Measurements from ENCODE around the gene TBC1D24.

The TBC1D24 gene

DNA sequence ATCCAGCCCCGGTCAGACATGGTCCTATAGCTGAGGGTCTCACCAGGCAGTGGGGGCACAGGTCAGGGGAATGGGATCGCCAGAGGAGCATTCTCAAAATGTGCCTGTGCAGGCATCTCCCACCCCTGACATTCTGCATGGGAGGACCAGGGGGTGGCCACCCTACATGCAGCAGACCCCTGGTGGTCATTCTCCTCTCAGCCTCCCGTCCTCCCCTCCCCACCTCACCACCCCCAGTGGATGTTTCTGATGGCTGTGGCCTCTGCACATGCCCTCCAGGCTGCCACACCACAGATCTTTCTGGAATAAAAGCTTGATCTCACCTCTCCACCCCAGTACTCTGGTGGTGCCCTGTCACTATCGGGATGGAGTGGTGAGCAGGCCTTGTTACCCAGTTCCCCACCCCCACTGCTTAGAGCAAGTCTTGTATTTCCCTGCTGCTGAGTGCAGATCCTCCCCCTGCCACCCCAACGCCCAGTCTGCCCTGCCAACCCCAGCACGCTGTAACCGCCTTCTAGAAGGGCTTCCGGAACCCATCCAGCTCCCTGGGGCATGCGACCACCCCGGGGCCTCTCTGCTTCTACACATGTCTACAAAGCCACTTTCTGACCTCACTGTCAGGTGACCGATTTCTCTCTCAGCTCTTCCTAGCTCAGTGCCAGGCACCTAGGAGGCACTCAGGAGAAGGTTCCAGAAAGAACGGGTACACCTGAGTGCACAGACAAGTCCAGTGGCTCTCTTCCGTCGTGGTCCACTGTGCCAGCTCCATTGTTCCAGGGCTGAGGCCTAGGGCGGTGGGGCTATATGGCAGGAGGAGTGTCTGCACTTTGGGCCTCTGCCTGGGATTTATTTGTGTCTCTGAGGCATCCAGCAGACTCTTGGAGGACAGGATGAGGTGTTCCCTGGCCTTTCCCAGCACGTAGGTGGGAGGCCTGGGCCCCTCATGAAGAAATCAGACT is 9.3 kb downstream of the TBC1D24 start:
- no peak for DNase-seq (ENCODE audit: low spot score)

DNA sequence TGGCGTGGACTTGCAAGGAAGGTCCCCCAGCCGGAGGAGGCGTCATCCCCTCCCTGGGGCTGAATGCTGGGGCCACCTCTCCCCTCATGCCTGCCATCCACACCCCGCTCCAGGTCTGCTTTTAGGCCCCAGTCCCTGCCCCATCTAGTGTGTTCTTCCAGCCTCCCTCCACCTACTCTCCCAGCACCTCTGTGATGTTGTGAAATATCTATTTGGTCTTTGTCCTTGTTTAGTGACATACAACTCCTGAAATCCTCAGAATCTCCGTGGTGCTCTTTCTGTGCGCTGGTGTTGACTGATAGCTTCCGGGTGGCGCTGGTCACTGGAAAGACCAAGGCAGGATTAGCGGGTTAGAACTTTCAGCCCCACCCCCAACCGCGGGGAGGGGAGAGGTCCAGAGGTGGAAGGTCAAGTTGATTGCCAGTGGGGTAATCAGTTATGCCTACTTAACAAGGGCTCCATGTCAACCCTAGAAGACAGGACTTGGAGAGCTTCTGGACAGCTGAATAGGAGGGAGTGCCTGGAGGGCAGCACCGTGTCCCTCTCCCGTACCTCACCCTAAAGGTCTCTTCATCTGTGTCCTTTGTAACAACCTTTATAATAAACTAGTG is 10.1 kb downstream of the TBC1D24 start:
- no peak for DNase-seq (ENCODE audit: low spot score)

DNA sequence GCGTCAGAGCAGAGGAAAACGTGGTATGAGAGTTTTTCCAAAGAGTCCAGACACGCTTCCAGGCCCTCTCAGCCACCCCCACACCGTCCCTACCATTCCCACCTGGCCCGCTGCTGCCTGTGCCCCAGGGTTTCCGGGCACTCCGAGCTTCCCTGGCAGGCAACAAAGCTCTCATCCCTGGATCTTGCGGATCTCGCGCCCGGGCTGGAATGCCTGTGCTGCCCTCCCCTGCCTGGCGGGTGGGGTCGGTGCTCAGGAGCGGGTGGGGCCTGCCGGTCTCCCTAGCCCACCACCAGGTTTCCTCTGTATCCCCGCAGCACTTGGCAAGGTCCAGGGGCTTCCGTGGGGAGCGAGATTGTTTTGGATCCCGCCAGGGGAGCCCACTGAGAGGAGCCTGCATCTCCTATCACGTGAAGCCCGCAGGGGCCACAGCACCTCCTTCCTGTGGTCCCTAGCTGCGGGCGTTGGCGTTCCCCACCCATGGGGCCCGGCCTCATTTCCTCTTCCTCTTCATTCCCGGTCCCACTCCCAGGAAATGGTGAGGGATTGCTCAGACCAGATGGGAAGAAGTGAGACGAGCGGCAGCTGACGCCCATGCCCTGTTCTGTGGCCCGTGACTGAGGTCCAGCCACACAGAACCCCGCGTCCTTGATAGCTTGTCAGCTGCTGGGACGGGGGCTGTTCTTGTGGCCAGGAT is 11.0 kb downstream of the TBC1D24 start:
- DNase-seq (ENCODE audit: low spot score), result no peak

DNA sequence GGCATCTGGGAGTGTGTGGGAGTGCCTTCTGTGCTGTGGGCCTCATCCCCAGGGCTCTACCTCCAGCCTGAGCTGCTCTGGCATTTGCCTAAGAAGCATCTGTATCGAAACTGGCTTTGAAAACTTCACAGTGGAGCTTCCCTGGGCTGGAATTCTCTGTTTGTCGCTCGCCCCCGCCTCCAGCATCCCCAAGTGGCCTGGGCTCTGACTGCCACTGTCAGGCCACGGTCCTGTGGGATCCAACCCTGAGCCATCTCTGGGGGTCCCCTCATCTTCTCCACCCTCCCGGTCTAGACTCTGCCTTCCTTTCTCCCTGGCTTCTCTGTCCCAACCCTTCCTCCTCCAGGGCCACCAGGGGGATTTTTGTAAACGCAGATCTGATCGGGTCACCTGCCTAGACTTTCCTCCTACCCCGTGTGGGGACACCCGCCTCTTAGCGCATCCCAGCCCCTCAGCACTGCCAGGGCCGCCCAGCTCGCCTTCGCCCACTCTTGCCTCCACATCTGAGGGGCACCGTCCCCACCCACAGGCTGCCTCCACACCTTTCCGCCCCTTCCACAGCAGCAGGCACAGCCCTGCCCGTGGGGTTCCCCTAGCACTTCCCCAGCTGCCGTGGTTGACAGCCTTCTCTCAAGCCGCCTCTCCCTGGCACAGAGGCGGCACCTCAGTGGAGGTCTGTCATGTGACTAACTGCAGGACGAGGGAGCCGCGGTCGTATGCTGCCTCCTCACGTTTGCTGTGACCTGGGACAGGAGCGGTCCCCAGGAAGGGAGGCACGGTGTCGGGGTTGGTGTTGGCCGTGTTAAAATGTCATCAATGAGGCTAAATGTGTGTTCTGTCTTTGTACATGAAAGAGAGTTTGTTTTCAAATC is 12.0 kb downstream of the TBC1D24 start:
- no peak for DNase-seq (ENCODE audit: low spot score)

DNA sequence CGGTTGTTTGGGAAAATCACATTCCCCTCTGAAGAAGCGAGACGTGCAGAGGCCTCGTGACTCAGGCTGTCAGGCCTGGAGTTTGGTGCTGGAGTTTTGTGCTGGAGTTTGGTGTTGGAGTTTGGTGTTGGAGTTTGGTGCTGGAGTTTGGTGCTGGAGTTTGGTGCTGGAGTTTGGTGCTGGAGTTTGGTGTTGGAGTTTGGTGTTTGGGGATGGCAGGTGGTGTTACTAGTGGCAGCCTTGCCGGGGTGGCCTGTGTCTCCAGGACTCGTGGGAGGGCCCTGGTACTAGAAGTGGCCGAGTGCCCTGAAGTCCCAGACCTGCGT is 12.6 kb downstream of the TBC1D24 start:
- no peak for DNase-seq (ENCODE audit: low spot score)

DNA sequence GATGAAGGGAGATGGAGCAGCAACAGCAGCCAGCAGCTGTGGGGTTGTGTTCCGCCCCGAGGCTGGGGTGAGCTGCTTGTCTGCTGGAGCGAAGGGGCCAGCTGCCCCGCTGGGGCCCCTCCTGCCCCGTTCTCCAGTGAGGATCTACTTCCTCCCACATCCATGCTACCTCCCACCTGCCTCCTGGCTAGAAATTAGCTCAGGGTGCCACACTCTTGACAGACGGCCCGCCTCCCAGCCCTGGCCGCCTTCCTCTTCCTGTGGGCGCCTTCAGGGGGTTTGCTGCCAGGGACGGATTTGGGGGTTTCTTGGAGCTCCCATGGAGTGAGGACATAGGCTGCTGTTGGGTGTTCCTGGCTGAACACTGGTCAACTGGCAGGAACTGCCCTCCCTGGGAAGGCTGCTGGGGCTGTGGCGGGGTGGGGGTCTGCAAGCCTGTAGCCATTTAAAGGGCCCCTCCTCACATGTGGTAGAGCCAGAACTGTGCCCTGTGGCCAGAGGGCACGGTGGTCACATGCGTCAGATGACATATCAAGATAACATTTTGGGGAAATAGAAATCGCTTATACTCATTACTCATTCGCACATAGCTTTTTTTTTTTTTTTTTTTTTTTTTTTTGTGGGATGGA is 13.1 kb downstream of the TBC1D24 start:
- no peak for DNase-seq (ENCODE audit: low spot score)

DNA sequence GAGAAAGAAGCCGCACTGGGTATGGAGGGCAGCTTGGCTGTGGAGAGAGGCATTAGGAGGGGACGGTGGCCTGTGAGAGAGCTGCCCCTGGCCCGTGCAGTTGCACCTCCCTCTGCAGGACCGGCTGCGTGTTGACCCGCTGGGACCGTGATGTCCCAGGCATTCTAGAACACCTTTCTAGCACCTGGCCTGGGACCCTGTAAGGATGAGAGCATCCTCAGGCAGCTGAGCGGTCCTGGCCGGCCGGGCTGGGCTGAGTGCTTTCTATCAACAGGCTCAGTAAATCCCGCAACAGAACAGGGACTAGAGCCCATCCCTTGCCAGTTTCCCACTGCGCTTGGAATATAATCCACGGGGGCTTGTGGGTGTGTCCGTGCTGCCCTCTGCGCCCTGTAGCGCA is 14.7 kb downstream of the TBC1D24 start:
- no peak for DNase-seq (ENCODE audit: low spot score)

DNA sequence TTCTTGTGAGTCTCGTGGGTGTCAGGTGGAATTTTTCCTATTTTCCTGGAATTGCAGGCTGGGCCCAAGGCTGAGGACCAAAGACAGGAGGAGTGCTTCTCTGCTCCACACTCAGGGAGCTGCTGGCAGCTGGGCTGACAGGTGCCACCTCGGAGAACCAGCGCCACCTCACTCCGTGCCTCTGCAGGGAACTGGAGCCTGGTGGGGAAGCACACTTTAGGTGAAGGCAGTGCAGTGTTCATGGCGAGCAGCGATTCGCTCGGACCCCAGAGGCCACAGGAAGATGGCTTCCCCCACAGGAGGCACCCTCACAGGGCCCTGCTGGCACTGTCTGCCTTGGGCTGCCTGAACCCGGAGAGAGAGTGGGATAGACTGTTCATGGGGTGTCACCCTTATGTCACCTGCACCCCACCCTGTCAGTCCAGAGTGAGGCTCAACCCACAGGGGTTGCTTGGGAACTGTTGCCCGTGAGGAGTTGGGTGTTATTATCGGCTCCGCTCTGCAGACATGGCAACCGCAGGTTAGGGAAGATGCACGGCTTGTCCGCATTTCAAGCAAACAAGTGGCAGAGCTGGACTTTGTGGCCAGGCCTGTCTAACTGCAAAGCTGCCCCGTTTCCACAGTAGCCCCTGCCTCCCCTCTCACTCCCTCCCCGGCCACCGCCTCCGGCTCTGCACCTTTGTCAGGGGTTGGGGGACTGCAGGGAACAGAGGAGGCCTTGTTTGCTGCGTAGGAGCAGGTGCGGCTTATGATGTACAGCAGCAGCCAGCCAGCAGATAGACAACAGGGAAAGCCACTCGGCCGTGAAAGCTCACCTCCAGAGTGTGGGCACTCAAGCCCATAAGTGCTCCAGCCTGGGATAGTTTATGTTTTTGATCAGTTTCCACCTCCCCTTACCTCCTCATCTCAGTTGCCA is 15.5 kb downstream of the TBC1D24 start:
- no peak for DNase-seq (ENCODE audit: low spot score)

DNA sequence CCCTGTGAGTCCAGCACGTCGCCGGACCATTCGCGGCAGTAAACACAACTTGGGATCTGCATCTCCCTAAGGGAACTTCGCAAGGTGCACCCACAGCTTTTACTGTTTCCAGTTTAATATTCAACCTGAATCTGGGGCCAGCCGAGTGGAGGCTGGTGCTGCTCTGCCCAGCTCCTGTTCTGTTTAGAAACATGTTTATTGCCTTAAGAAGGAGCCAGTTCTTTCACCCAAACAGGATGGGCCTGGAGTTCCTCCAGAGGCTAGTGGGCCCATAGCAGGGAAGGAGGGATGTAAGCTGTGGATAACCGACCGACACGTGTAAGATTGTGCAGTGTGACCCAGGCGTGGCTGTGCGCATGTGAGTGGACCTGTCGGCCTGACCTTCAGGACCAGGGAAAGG is 17.4 kb downstream of the TBC1D24 start:
- DNase-seq (ENCODE audit: low spot score), result no peak

DNA sequence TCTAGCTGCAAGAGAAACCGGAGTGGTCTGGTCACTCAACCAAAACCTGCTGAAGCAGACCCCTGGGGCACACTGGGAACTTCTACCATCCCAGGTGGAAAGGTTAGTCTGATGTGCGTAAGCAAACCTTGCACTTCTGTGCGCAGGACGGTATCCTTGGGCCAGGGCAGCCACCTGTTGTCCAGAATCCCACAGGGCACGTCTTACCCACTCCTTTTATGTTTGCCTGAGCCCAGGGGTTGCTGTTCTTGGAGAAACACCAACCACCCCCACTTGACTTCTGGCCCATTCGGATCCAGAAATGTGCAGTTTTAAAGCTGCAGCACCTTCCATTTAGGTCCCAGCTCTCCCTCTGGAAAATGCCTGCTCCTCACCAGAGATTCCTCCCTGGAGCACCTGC is 18.7 kb downstream of the TBC1D24 start:
- no peak for DNase-seq (ENCODE audit: low spot score)

DNA sequence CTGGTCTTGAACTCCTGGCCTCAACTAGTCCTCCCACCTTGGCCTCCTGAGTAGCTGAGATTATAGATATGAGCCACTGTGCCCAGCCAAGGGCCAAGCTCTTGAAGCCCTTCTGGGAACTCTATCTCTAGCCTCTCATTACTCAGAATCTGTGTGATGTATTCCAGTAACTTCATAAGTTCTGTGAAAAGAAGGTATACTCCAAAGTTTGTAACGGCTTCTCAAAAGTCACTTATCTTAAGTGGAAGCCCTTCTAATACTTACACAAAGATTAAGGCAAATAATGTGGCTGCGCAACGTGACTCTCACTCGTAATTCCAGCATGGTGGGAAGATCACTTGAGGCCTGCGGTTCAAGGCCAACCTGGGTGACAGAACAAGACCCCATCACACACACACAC is 19.7 kb downstream of the TBC1D24 start:
- no peak for DNase-seq (ENCODE audit: low spot score)

DNA sequence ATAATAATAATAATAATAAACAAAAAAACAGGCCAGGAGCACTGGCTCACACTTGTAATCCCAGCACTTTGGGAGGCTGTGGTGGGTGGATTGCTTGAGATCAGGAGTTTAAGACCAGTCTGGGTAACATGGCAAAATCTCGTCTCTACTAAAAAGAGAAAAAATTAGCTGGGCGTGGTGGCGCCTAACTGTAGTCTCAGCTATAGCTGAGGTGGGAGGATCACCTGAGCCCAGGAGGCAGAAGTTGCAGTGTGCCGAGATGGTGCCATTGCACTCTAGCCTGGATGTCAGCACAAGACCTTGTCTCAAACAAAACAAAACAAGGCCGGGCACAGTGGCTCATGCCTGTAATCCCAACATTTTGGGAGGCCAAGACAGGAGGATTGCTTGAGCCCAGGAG is 20.1 kb downstream of the TBC1D24 start:
- DNase-seq (ENCODE audit: low spot score), result no peak

DNA sequence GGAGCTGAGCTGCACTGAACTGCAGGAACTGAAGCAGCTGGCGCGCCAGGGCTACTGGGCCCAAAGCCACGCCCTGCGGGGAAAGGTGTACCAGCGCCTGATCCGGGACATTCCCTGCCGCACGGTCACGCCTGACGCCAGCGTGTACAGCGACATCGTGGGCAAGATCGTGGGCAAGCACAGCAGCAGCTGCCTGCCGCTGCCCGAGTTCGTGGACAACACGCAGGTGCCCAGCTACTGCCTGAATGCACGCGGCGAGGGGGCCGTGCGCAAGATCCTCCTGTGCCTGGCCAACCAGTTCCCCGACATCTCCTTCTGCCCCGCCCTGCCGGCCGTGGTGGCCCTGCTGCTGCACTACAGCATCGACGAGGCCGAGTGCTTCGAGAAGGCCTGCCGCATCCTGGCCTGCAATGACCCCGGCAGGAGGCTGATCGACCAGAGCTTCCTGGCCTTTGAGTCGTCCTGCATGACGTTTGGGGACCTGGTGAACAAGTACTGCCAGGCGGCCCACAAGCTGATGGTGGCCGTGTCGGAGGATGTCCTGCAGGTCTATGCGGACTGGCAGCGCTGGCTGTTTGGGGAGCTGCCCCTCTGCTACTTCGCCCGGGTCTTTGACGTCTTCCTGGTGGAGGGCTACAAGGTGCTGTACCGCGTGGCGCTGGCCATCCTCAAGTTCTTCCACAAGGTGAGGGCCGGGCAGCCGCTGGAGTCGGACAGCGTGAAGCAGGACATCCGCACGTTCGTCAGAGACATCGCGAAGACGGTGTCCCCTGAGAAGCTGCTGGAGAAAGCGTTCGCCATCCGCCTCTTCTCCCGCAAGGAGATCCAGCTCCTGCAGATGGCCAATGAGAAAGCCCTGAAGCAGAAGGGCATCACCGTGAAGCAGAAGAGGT is 21.5 kb downstream of the TBC1D24 start:
- DNase-seq (ENCODE audit: low spot score), result no peak

DNA sequence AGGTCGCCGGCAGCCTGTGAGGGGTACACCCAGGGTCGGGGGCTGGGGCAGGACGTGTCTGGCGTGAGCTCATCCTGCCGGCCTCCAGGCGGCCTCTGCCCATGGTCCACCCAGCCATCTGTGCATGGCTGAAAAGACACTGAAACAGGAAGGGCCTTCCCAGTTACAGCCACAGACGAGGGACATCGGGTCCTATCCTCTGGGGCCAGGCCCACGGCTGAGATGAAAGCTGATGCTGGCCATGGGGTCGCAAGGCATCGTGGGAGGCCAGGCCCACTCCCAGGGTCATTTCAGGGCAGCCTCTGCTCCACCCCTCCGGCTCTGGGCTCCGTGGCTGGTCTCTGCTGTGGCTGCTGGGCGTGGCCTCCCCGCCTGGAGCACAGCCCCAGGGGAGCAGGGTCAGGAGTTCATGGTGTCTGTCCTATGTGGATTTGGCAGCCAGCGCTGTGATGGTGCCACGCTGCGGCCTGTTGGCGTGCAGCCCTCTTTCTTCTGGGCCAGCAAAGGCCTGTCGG is 22.2 kb downstream of the TBC1D24 start:
- no peak for DNase-seq (ENCODE audit: low spot score)

DNA sequence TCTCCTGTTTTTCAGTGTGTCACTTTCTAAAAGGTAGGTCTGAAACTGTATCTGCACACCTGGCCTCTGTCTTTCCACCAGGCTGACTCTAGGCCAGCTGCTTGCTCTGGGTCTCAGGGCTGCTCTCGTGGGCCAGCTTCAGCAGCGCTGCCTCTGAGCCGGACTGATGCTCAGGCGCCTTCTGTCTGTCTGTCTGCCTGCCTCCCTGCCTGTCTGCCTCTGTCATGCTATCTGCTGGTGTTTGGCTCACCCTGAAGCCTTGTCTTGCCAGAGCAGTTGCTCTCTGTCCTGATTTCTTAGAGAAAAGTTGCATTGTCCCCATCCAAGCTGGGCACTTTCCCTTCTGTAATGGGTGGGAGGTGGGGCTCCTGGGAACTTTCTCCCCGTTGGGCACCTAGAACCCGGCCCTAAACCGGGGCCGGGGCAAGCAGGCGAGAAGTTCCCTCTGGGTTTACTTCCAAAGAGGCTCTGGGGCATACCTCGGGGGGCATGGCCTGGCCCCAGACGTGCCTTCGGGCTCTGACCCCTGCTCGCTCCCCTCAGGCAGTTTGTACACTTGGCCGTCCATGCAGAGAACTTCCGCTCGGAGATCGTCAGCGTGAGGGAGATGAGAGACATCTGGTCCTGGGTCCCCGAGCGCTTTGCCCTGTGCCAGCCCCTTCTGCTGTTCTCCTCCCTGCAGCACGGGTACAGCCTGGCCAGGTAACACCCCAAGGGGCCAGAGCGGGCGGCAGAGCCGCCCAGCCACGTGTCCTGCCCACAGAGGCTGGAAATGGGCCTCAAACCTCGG is 23.0 kb downstream of the TBC1D24 start:
- DNase-seq (ENCODE audit: low spot score), result no peak

DNA sequence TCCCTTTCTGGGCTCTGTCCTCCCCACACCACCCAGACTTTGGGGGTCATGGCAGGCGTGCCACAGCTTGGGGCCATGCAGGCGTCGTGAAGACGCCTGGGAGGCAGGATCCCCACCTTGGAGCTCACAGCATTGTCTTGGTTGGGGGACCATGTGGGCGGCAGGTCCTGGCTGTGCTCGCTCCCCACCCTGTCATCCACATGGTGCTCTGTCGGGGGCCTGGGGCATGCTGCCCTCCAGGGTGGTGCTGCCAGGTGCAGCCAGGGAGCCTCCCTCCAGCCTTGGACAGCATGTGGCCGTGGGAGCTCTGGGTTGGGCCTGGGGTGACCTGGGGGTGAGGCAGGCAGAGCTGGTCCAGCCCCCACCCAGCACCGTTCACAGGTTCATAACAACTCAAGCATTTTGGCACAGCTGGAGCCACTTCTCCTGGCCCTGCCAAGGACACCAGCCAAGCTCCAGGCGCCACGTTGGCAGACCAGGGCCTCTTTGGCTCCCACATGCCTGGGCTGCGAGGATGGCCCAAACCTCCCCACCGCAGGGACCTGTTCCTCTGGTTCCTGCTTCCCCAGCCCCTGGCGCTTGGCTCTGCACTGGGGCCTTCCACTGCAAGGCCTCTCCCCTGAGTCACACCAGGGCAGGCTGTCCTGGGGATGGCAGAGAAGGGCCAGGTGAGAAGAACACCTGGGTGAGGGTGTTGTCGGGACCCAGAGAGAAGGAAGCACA is 23.8 kb downstream of the TBC1D24 start:
- DNase-seq (ENCODE audit: low spot score), result no peak

DNA sequence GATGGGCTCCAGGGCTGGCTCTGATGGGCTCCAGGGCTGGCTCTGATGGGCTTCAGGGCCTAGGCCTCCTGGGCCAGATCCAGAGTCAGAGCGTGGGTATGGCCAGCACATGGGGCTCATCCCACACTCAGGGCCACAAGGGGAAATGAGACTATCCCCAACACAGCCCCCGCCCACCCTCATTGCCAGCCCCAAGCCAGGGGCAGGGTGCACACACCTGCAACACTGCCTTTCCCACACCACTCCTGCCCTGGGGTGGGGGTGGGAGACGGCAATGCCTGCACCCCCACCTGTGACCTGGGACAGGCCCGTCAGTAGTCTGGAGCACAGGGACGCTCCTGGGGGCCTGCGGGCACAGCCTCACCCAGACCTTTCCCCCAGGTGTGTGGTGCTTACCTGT is 24.5 kb downstream of the TBC1D24 start:
- no peak for DNase-seq (ENCODE audit: low spot score)

DNA sequence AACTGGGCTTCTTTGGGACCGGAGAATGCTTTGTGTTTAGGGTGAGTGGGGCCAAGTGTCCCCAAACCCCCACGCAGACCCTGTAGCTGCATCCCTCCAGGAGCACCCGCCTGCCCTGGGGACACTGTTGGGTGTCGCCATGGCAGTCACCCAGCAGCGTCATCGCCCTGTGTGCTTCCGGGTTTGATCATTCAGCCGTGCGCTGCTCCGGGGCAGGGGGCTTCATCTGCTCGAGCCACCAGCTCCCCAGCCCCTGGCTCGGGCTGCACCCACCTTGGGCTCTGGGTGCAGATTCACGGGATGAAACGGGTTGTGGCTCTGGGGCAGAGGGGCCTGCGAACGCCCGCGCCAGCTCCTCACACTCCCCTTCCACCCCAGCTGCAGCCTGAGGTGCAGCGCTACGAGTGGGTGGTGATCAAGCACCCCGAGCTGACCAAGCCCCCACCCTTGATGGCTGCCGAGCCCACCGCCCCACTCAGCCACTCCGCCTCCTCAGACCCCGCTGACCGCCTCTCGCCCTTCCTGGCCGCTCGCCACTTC is 25.0 kb downstream of the TBC1D24 start:
- no peak for DNase-seq (ENCODE audit: low spot score)
